Spleen (tissue), 7 donors: Measurements from ENCODE around the gene PCYT1A.

Source experiments
- CTCF ChIP-seq, 11 experiments: fragments of 200-600 bp in 7 of 11; fragments of 450-650 bp in 4 of 11; sonication (generic) in 4 of 11; IDR thresholded peaks in 8 of 11; conservative IDR thresholded peaks in 3 of 11; 1 replicate in 7 of 11; 2 replicates in 4 of 11; pipeline versions ENCODE4 v1.4.0 to v1.8.0; 2016 to 2021; ENCODE audit warnings: antibody characterized with exemption in 11 of 11, inconsistent platforms in 4 of 11, mild to moderate bottlenecking in 1 of 11
- POLR2A ChIP-seq, 3 donors: fragments of 450-650 bp; IDR thresholded peaks; one replicate each; pipeline ENCODE4 v1.5.1; 2017; ENCODE audit warnings: antibody characterized with exemption in 3 of 3, mild to moderate bottlenecking in 1 of 3
- donor health status: DM: no; HTN: no; CAD: no; lungs with moderate emphysema.
- donor health status: DM: no; HTN: no; CAD: no.
- donor health status: DM: no; HTN: no; CAD: no.

GRCh38 chr3:196238612-196239560 is 48.6 kb downstream of the PCYT1A start:
- TF ChIP-seq POLR2A (IDR thresholded peaks at IDR 0.05) (no peak), CTCF (IDR thresholded peaks at IDR 0.05 in 8 of 11, conservative IDR thresholded peaks at IDR 0.05 in 3 of 11) (no peak)
